Liver (tissue), 3 donors: ENCODE data around the gene IFNGR2.

Experiments used
- CTCF ChIP-seq: fragments of 150-350 bp; IDR thresholded peaks from 2 replicates; pipeline ENCODE4 v1.5.1; 2017; ENCODE audit warnings: improper control_type of control experiment, low read depth, low read length; ENCODE audit not compliant: missing input control
- EGR1 ChIP-seq, 2 donors: IDR thresholded peaks; 2 replicates each; pipeline ENCODE4 v1.6.1; 2016 to 2018; ENCODE audit warnings: antibody characterized with exemption in 2 of 2, low read depth in 2 of 2
- FOXA1 ChIP-seq: IDR thresholded peaks from 2 replicates; pipeline ENCODE4 v1.6.1; 2016; ENCODE audit warnings: antibody characterized with exemption
- GABPA ChIP-seq, 2 donors: IDR thresholded peaks in 1 of 2; conservative IDR thresholded peaks in 1 of 2; 2 replicates each; pipeline ENCODE4 v1.6.1; 2016; ENCODE audit warnings: antibody characterized with exemption in 2 of 2, mild to moderate bottlenecking in 1 of 2, moderate library complexity in 1 of 2
- JUND ChIP-seq, 2 donors: IDR thresholded peaks; 2 replicates each; pipeline ENCODE4 v1.6.1; 2016; ENCODE audit warnings: antibody characterized with exemption in 2 of 2
- MAX ChIP-seq: IDR thresholded peaks from 2 replicates; pipeline ENCODE4 v1.6.1; 2016; ENCODE audit warnings: antibody characterized with exemption
- RAD21 ChIP-seq, 2 donors: IDR thresholded peaks; 2 replicates each; pipeline ENCODE4 v1.6.1; 2016; ENCODE audit warnings: antibody characterized with exemption in 2 of 2, mild to moderate bottlenecking in 2 of 2
- REST ChIP-seq: IDR thresholded peaks from 2 replicates; pipeline ENCODE4 v1.6.1; 2016; ENCODE audit warnings: antibody characterized with exemption, mild to moderate bottlenecking
- RXRA ChIP-seq, 2 donors: IDR thresholded peaks; 2 replicates each; pipeline ENCODE4 v1.6.1; 2017 to 2018; ENCODE audit warnings: antibody characterized with exemption in 2 of 2, mild to moderate bottlenecking in 1 of 2
- SP1 ChIP-seq: IDR thresholded peaks from 2 replicates; pipeline ENCODE4 v1.6.1; 2018; ENCODE audit warnings: antibody characterized with exemption, mild to moderate bottlenecking
- TAF1 ChIP-seq: conservative IDR thresholded peaks from 2 replicates; pipeline ENCODE4 v1.6.1; 2016; ENCODE audit warnings: antibody characterized with exemption, mild to moderate bottlenecking
- YY1 ChIP-seq: IDR thresholded peaks from 2 replicates; pipeline ENCODE4 v1.6.1; 2016; ENCODE audit warnings: antibody characterized with exemption, mild to moderate bottlenecking
- ZBTB33 ChIP-seq: IDR thresholded peaks from 2 replicates; pipeline ENCODE4 v1.6.1; 2016; ENCODE audit warnings: antibody characterized with exemption
- donor health status: healthy.
- donor health status: healthy.

GRCh38 chr21:33424214-33424613, 21.0 kb downstream of the IFNGR2 start:
- TF ChIP-seq CTCF (no peak), ZBTB33 (no peak), REST (no peak), SP1 (no peak), FOXA1 (no peak), GABPA (IDR thresholded peaks at IDR 0.05 in 1 of 2, conservative IDR thresholded peaks at IDR 0.05 in 1 of 2) (no peak), YY1 (no peak), TAF1 (no peak), JUND (IDR thresholded peaks at IDR 0.05) (no peak), EGR1 (IDR thresholded peaks at IDR 0.05; ENCODE audit: low read depth in 2 of 2) (no peak), MAX (no peak), RAD21 (IDR thresholded peaks at IDR 0.05) (no peak), RXRA (IDR thresholded peaks at IDR 0.05) (no peak)
